Testis (tissue), 2 donors: ENCODE data around the gene SNED1.

Source experiments
- CTCF ChIP-seq, 3 experiments: fragments of 450-650 bp in 2 of 3; fragments of 200-600 bp in 1 of 3; sonication (generic) in 1 of 3; IDR thresholded peaks; one replicate each; pipeline ENCODE4 v1.5.1; 2016 to 2019; ENCODE audit warnings: antibody characterized with exemption in 3 of 3, mild to moderate bottlenecking in 2 of 3, moderate library complexity in 1 of 3
- POLR2A ChIP-seq: fragments of 450-650 bp; IDR thresholded peaks from one replicate; pipeline ENCODE4 v1.6.1; 2017; ENCODE audit warnings: antibody characterized with exemption, mild to moderate bottlenecking, moderate library complexity

GRCh38 chr2:241129086-241129871, 130.9 kb downstream of the SNED1 start:
- TF ChIP-seq CTCF (IDR thresholded peaks at IDR 0.05) (no peak), POLR2A (no peak)
